IMR-90 (cell line): ENCODE data around the gene CHRNB4. TPM values are rescaled to one million over a fixed set of nuclear protein-coding genes. Genes with fewer than 3 reads are reported as not detected.

Source experiments
- ATAC-seq: fragments of 200-7000 bp; cut with Tn5 transposase; 2 replicates; pipeline ENCODE4 v1.9.1; 2020; ENCODE audit warnings: low read depth, mild to moderate bottlenecking, moderate library complexity
- BruUV-seq: library from RNA; stranded (reverse); fragments of 400-500 nt; replicated peaks from 2 replicates; lab custom pipeline; 2021; lab: Mats Ljungman, UMichigan
- CTCF ChIA-PET: fragments of 300-600 bp; formaldehyde crosslinking; extraction: SDS; loops from one replicate; lab custom pipeline; 2021; ENCODE audit warnings: antibody characterized with exemption; lab: Yijun Ruan, JAX
- POLR2A ChIA-PET: fragments of 300-600 bp; sonication (Branson Sonifier 250); formaldehyde crosslinking; loops from one replicate; lab custom pipeline; 2022; ENCODE audit warnings: antibody characterized with exemption; ENCODE audit not compliant: unreplicated experiment; lab: Charles Lee
- DNase-seq: peaks from one replicate; pipeline ENCODE4 v3.0.0; 2013
- H2AFZ ChIP-seq: replicated peaks from 2 replicates; pipeline ENCODE3; 2013; ENCODE audit warnings: low read length, mild to moderate bottlenecking; ENCODE audit not compliant: poor library complexity
- H2AK5ac ChIP-seq: 2 replicates; pipeline ENCODE4 v1.6.1; 2013; ENCODE audit warnings: low read depth, low read length, inconsistent platforms
- H2AK9ac ChIP-seq: replicated peaks from 2 replicates; pipeline ENCODE3; 2013; ENCODE audit warnings: mild to moderate bottlenecking, low read depth, low read length, moderate library complexity; ENCODE audit not compliant: poor library complexity
- H2BK120ac ChIP-seq: 2 replicates; pipeline ENCODE4 v1.6.1; 2013; ENCODE audit warnings: low read depth, low read length, inconsistent platforms
- H2BK15ac ChIP-seq: 3 replicates; pipeline ENCODE4 v1.6.1; 2013; ENCODE audit warnings: low read depth, low read length, inconsistent platforms
- H2BK20ac ChIP-seq: 2 replicates; pipeline ENCODE4 v1.6.1; 2013; ENCODE audit warnings: low read depth, mild to moderate bottlenecking, inconsistent platforms, low read length, moderate library complexity
- H2BK5ac ChIP-seq: 2 replicates; pipeline ENCODE4 v1.6.1; 2013; ENCODE audit warnings: mild to moderate bottlenecking, low read depth, low read length, inconsistent platforms; ENCODE audit not compliant: poor library complexity, severe bottlenecking
- H3K14ac ChIP-seq: replicated peaks from 2 replicates; pipeline ENCODE4 v1.6.1; 2013; ENCODE audit warnings: low read depth, low read length, inconsistent platforms
- H3K18ac ChIP-seq: 2 replicates; pipeline ENCODE4 v1.6.1; 2013; ENCODE audit warnings: low read depth, low read length, control low read depth
- H3K23ac ChIP-seq: 2 replicates; pipeline ENCODE4 v1.6.1; 2013; ENCODE audit warnings: low read depth, low read length, inconsistent platforms
- H3K27ac ChIP-seq: 2 replicates; pipeline ENCODE4 v1.5.1; 2013; ENCODE audit warnings: mild to moderate bottlenecking, control low read depth, low read length; ENCODE audit not compliant: insufficient read depth
- H3K27me3 ChIP-seq: 2 replicates; pipeline ENCODE4 v1.6.1; 2013; ENCODE audit warnings: low read length; ENCODE audit not compliant: control insufficient read depth, insufficient read depth
- H3K36me3 ChIP-seq: 2 replicates; pipeline ENCODE4 v1.6.1; 2013; ENCODE audit warnings: low read length, mixed read lengths; ENCODE audit not compliant: control insufficient read depth, insufficient read depth
- H3K4ac ChIP-seq: 2 replicates; pipeline ENCODE4 v1.6.1; 2013; ENCODE audit warnings: low read depth, low read length, inconsistent platforms
- H3K4me1 ChIP-seq: 2 replicates; pipeline ENCODE4 v1.6.1; 2013; ENCODE audit warnings: low read length, mixed read lengths; ENCODE audit not compliant: control insufficient read depth, insufficient read depth
- H3K4me2 ChIP-seq: 2 replicates; pipeline ENCODE4 v1.6.1; 2013; ENCODE audit warnings: low read depth, mild to moderate bottlenecking, control low read depth, low read length, moderate library complexity
- H3K4me3 ChIP-seq: 2 replicates; pipeline ENCODE4 v1.5.1; 2013; ENCODE audit warnings: low read depth, mild to moderate bottlenecking, control low read depth, low read length, moderate library complexity; ENCODE audit not compliant: insufficient read depth
- H3K56ac ChIP-seq: 2 replicates; pipeline ENCODE4 v1.6.1; 2013; ENCODE audit warnings: low read length, inconsistent platforms; ENCODE audit not compliant: insufficient read depth; ENCODE audit errors: extremely low read depth
- H3K79me1 ChIP-seq, 2 experiments: 2 replicates each; pipeline ENCODE4 v1.6.1; 2013; ENCODE audit warnings: low read length in 2 of 2, inconsistent platforms in 1 of 2, low read depth in 1 of 2
- H3K9ac ChIP-seq: 2 replicates; pipeline ENCODE4 v1.6.1; 2013; ENCODE audit warnings: low read depth, low read length, control low read depth
- H3K9me1 ChIP-seq: 2 replicates; pipeline ENCODE4 v1.6.1; 2013; ENCODE audit warnings: low read length, inconsistent platforms; ENCODE audit not compliant: insufficient read depth
- H3K9me3 ChIP-seq: 2 replicates; pipeline ENCODE4 v1.6.1; 2013; ENCODE audit warnings: low read length; ENCODE audit not compliant: control insufficient read depth, insufficient read depth
- H4K20me1 ChIP-seq: 2 replicates; pipeline ENCODE4 v1.6.1; 2013; ENCODE audit warnings: low read length, inconsistent platforms; ENCODE audit not compliant: insufficient read depth
- H4K5ac ChIP-seq: 2 replicates; pipeline ENCODE4 v1.6.1; 2013; ENCODE audit warnings: mild to moderate bottlenecking, low read depth, low read length, control low read depth
- H4K8ac ChIP-seq, 2 experiments: 2 replicates each; pipeline ENCODE4 v1.6.1; 2013; ENCODE audit warnings: low read depth in 2 of 2, low read length in 2 of 2, control low read depth in 1 of 2, inconsistent platforms in 1 of 2
- H4K91ac ChIP-seq: 2 replicates; pipeline ENCODE4 v1.6.1; 2013; ENCODE audit warnings: low read depth, low read length, inconsistent platforms; ENCODE audit not compliant: insufficient read depth
- BHLHE40 ChIP-seq: fragments of 150-350 bp; IDR thresholded peaks from 2 replicates; pipeline ENCODE4 v1.6.1; 2016; ENCODE audit warnings: mild to moderate bottlenecking, low read depth, low read length
- CEBPB ChIP-seq: IDR thresholded peaks from 2 replicates; pipeline ENCODE4 v1.6.1; 2012; ENCODE audit warnings: low read depth, low read length, improper control_type of control experiment
- FOS ChIP-seq: fragments of 150-350 bp; IDR thresholded peaks from 2 replicates; pipeline ENCODE4 v1.6.1; 2016; ENCODE audit warnings: low read depth, low read length
- MAFK ChIP-seq: IDR thresholded peaks from 2 replicates; pipeline ENCODE4 v1.6.1; 2012; ENCODE audit warnings: low read depth, low read length, improper control_type of control experiment
- MAZ ChIP-seq: IDR thresholded peaks from 2 replicates; pipeline ENCODE4 v1.6.1; 2012; ENCODE audit warnings: low read depth, mild to moderate bottlenecking, low read length, improper control_type of control experiment, moderate library complexity, borderline replicate concordance
- MXI1 ChIP-seq: IDR thresholded peaks from 2 replicates; pipeline ENCODE4 v1.6.1; 2012; ENCODE audit warnings: low read depth, mild to moderate bottlenecking, low read length, moderate library complexity, borderline replicate concordance
- POLR2A ChIP-seq: IDR thresholded peaks from 2 replicates; pipeline ENCODE4 v1.6.1; 2012; ENCODE audit warnings: mild to moderate bottlenecking, low read depth, low read length
- RAD21 ChIP-seq: IDR thresholded peaks from 2 replicates; pipeline ENCODE4 v1.6.1; 2012; ENCODE audit warnings: low read length, improper control_type of control experiment
- RCOR1 ChIP-seq: IDR thresholded peaks from 2 replicates; pipeline ENCODE4 v1.6.1; 2012; ENCODE audit warnings: mild to moderate bottlenecking, low read length, improper control_type of control experiment; ENCODE audit not compliant: insufficient replicate concordance
- RFX5 ChIP-seq: IDR thresholded peaks from 2 replicates; pipeline ENCODE4 v1.8.0; 2012; ENCODE audit warnings: low read depth, mild to moderate bottlenecking, low read length, moderate library complexity
- SMC3 ChIP-seq: fragments of 150-350 bp; IDR thresholded peaks from 2 replicates; pipeline ENCODE4 v1.6.1; 2016; ENCODE audit warnings: low read depth, mild to moderate bottlenecking, antibody characterized with exemption, low read length, moderate library complexity
- WGBS, 2 experiments: methylation state at CpG; one replicate each; pipeline versions ENCODE4 v1.1.5 to v1.1.7; 2013; ENCODE audit warnings: missing lambda C conversion rate in 2 of 2; ENCODE audit not compliant: insufficient read length in 1 of 2; ENCODE audit errors: extremely low coverage in 2 of 2; 5-methylcytosine and 5-hydroxymethylcytosine counted together
- dilution Hi-C: fragments of 300-500 bp; cut with HindIII; formaldehyde crosslinking; loops from one replicate; pipeline ENCODE4 v1.14.3; 2018; ENCODE audit warnings: low sequenced_read_pairs; ENCODE audit not compliant: unreplicated experiment
- in situ Hi-C: fragments of 300-500 bp; cut with MboI; formaldehyde crosslinking; loops from 3 replicates; pipeline ENCODE4 v1.14.3; 2019; ENCODE audit warnings: low sequenced_read_pairs, inconsistent platforms, mixed read lengths
- intact Hi-C: fragments of 100-400 bp; cut with micrococcal nuclease; formaldehyde crosslinking; loops from 2 replicates; pipeline ENCODE4 v1.10.0; 2022
- polyA plus RNA-seq, 3 experiments: library from polyadenylated mRNA; depleted of rRNA; stranded (reverse); fragments of >200 nt; gene quantifications; 2 replicates each; pipeline ENCODE4 v1.2.3, GENCODE V29; 2012; ENCODE audit warnings: low replicate concordance in 1 of 3
- total RNA-seq: library from RNA; depleted of rRNA; stranded (reverse); fragments of >200 nt; gene quantifications from 2 replicates; pipeline ENCODE4 v1.2.3, GENCODE V29; 2012
- TF ChIP-seq, protein P1 (sequence below): fragments of 150-350 bp; IDR thresholded peaks from 2 replicates; pipeline ENCODE4 v1.6.1; 2016; ENCODE audit warnings: low read depth, mild to moderate bottlenecking, low read length, moderate library complexity, borderline replicate concordance
- TF ChIP-seq, protein P2 (sequence below): fragments of 150-350 bp; IDR thresholded peaks from 2 replicates; pipeline ENCODE4 v1.6.1; 2017; ENCODE audit warnings: mild to moderate bottlenecking, antibody characterized with exemption, low read length, low read depth

The CHRNB4 gene
- total and polyA plus RNA-seq, 2 of the 4 experiments (the other 2 are of a cell fraction), result not detected

DNA sequence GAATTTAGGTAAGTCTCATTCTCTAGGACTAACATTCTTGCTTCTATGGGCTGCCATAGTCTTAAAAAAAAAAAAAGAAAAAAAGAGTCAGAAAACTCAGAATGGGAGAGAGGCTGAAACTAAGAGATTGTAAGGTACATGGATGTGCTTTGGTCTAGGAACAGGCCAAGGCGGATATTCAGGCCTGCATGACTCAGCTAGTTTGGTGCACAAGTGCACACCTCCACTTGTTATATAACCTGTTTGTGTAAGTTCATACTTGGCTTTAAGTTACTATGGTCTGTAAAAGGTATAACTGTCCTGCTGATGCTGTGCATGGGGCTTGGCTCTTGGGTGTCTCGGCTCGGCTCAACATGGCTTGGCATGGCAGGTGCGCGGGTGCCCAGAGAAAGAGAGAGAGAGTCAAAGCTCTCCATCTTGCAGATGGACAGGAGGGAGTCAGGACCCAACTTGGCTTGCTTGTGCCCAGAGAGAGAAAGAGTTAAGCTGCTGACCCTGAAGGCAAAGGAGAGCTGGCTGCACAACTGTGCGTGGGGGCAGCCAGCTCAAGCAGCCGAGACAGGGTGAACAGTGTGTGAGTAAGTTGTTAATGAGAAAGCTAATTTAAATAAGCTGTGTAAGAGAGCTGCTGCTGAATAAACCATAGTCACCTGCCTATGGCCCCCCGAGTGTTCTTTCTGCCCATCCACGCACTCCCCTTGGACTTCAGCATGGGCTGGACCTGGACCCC is 31.4 kb upstream of the CHRNB4 start:
- no peaks in the 10 kb centered on the region for H3K9me3 ChIP-seq
- H3K4ac ChIP-seq, result no peak overlapping the region
- H3K56ac ChIP-seq, result no peak overlapping the region
- no peaks in the 10 kb centered on the region for H3K36me3 ChIP-seq
- no peak overlapping the region for H3K18ac ChIP-seq
- H3K9me1 ChIP-seq, result no peaks in the 10 kb centered on the region
- H4K5ac ChIP-seq, result no peak overlapping the region
- no peaks in the 10 kb centered on the region for H3K79me1 ChIP-seq
- H4K91ac ChIP-seq, result no peak overlapping the region
- H2AFZ ChIP-seq, result no peak overlapping the region
- no peak for ATAC-seq
- no peak overlapping the region for H3K27ac ChIP-seq
- H3K14ac ChIP-seq, result no peak overlapping the region
- ChIA-PET CTCF (no interaction called here), POLR2A (no interaction called here)
- H2BK5ac ChIP-seq, result no peak overlapping the region
- TF ChIP-seq SMC3 (no peak), RAD21 (no peak), POLR2A (no peak), MAZ (no peak), CEBPB (no peak), FOS (no peak), BHLHE40 (no peak), RFX5 (no peak), MAFK (no peak), MXI1 (no peak), RCOR1 (no peak)
- TF ChIP-seq, protein P1, sequence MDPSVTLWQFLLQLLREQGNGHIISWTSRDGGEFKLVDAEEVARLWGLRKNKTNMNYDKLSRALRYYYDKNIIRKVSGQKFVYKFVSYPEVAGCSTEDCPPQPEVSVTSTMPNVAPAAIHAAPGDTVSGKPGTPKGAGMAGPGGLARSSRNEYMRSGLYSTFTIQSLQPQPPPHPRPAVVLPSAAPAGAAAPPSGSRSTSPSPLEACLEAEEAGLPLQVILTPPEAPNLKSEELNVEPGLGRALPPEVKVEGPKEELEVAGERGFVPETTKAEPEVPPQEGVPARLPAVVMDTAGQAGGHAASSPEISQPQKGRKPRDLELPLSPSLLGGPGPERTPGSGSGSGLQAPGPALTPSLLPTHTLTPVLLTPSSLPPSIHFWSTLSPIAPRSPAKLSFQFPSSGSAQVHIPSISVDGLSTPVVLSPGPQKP, result no peak
- TF ChIP-seq, protein P2, sequence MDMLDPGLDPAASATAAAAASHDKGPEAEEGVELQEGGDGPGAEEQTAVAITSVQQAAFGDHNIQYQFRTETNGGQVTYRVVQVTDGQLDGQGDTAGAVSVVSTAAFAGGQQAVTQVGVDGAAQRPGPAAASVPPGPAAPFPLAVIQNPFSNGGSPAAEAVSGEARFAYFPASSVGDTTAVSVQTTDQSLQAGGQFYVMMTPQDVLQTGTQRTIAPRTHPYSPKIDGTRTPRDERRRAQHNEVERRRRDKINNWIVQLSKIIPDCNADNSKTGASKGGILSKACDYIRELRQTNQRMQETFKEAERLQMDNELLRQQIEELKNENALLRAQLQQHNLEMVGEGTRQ, result no peak
- dilution Hi-C loops, result no loop called here
- intact Hi-C loops, result no loop called here
- H2BK20ac ChIP-seq, result no peak overlapping the region
- WGBS, 2 experiments, result 80% methylated on average over 4 of the region's 9 CpGs; no CpG with 5 or more reads in 1 of the 2 experiments
- no peak overlapping the region for H2AK9ac ChIP-seq
- H2BK15ac ChIP-seq, result no peak overlapping the region
- no peak for DNase-seq
- no peak overlapping the region for H3K23ac ChIP-seq
- H3K9ac ChIP-seq, result no peak overlapping the region
- no peak overlapping the region for H3K4me2 ChIP-seq
- no peak overlapping the region for H3K4me3 ChIP-seq
- no peaks in the 10 kb centered on the region for H4K20me1 ChIP-seq
- no peak overlapping the region for H2AK5ac ChIP-seq
- BruUV-seq, result no TSS peak
- no peaks in the 10 kb centered on the region for H3K4me1 ChIP-seq
- in situ Hi-C loops, result no loop called here
- H2BK120ac ChIP-seq, result no peak overlapping the region
- peaks cover 21% of the 10 kb centered on the region for H3K27me3 ChIP-seq
- H4K8ac ChIP-seq, result no peak overlapping the region
